H9 (cell line): ENCODE data around the gene ARHGEF17. TPM values are rescaled to one million over a fixed set of nuclear protein-coding genes. Genes with fewer than 3 reads are reported as not detected.

ENCODE experiments used
- DNase-seq: peaks from one replicate; pipeline ENCODE4 v3.0.0-alpha.2; 2017
- H2AFZ ChIP-seq: one replicate; pipeline ENCODE4 v1.6.1; 2013; ENCODE audit warnings: mild to moderate bottlenecking, low read length, control low read depth, moderate library complexity
- H2AK5ac ChIP-seq: 2 replicates; pipeline ENCODE4 v1.6.1; 2013; ENCODE audit warnings: low read length, control low read depth, mixed read lengths; ENCODE audit not compliant: insufficient read length
- H2BK120ac ChIP-seq: one replicate; pipeline ENCODE4 v1.6.1; 2013; ENCODE audit warnings: low read depth, mild to moderate bottlenecking, low read length, control low read depth, inconsistent platforms; ENCODE audit not compliant: poor library complexity, severe bottlenecking
- H2BK12ac ChIP-seq: 2 replicates; pipeline ENCODE4 v1.6.1; 2013; ENCODE audit warnings: low read length, control low read depth, mixed read lengths, low read depth; ENCODE audit not compliant: insufficient read length
- H2BK15ac ChIP-seq: 2 replicates; pipeline ENCODE4 v1.6.1; 2013; ENCODE audit warnings: low read depth, low read length, control low read depth
- H2BK20ac ChIP-seq: one replicate; pipeline ENCODE4 v1.6.1; 2013; ENCODE audit warnings: low read depth, mild to moderate bottlenecking, low read length, control low read depth, inconsistent platforms; ENCODE audit not compliant: poor library complexity, severe bottlenecking
- H2BK5ac ChIP-seq: 2 replicates; pipeline ENCODE4 v1.6.1; 2013; ENCODE audit warnings: low read length, control low read depth, mixed read lengths; ENCODE audit not compliant: insufficient read length
- H3K14ac ChIP-seq: 2 replicates; pipeline ENCODE4 v1.6.1; 2013; ENCODE audit warnings: low read length, control low read depth; ENCODE audit not compliant: insufficient read depth
- H3K18ac ChIP-seq: 2 replicates; pipeline ENCODE4 v1.6.1; 2013; ENCODE audit warnings: low read depth, mild to moderate bottlenecking, mixed read lengths, low read length, control low read depth; ENCODE audit not compliant: insufficient read length
- H3K23ac ChIP-seq: 2 replicates; pipeline ENCODE4 v1.6.1; 2013; ENCODE audit warnings: low read length, control low read depth, mixed read lengths, low read depth; ENCODE audit not compliant: insufficient read length
- H3K23me2 ChIP-seq: 2 replicates; pipeline ENCODE4 v1.6.1; 2013; ENCODE audit warnings: low read depth, mild to moderate bottlenecking, mixed read lengths, low read length, control low read depth; ENCODE audit not compliant: insufficient read length, poor library complexity, severe bottlenecking
- H3K27ac ChIP-seq: 2 replicates; pipeline ENCODE4 v1.5.1; 2013; ENCODE audit warnings: low read length, control low read depth, mixed read lengths, low read depth; ENCODE audit not compliant: insufficient read length
- H3K27me3 ChIP-seq: 2 replicates; pipeline ENCODE4 v1.6.1; 2013; ENCODE audit warnings: low read length, control low read depth, inconsistent platforms; ENCODE audit not compliant: insufficient read depth
- H3K4ac ChIP-seq: 2 replicates; pipeline ENCODE4 v1.6.1; 2013; ENCODE audit warnings: low read depth, mild to moderate bottlenecking, control low read depth, inconsistent platforms, low read length, moderate library complexity
- H3K4me1 ChIP-seq: 2 replicates; pipeline ENCODE4 v1.6.1; 2013; ENCODE audit warnings: low read length, control low read depth, inconsistent platforms; ENCODE audit not compliant: insufficient read depth
- H3K4me2 ChIP-seq: 2 replicates; pipeline ENCODE4 v1.6.1; 2013; ENCODE audit warnings: low read length, control low read depth, mixed read lengths; ENCODE audit not compliant: insufficient read length, insufficient read depth
- H3K56ac ChIP-seq: 2 replicates; pipeline ENCODE4 v1.6.1; 2013; ENCODE audit warnings: low read depth, mild to moderate bottlenecking, mixed read lengths, low read length, control low read depth; ENCODE audit not compliant: insufficient read length
- H3K79me1 ChIP-seq: 2 replicates; pipeline ENCODE4 v1.6.1; 2013; ENCODE audit warnings: low read depth, mild to moderate bottlenecking, moderate library complexity, low read length, control low read depth, inconsistent platforms; ENCODE audit not compliant: insufficient read depth, poor library complexity, severe bottlenecking
- H3K79me2 ChIP-seq: 2 replicates; pipeline ENCODE4 v1.6.1; 2013; ENCODE audit warnings: low read length, control low read depth, inconsistent platforms; ENCODE audit not compliant: insufficient read depth
- H3K9ac ChIP-seq: 2 replicates; pipeline ENCODE4 v1.6.1; 2013; ENCODE audit warnings: low read length, control low read depth, mixed read lengths; ENCODE audit not compliant: insufficient read length; ENCODE audit errors: extremely low read depth
- H3K9me3 ChIP-seq: one replicate; pipeline ENCODE4 v1.6.1; 2013; ENCODE audit warnings: low read depth, low read length, inconsistent platforms; ENCODE audit not compliant: control insufficient read depth
- H3T11ph ChIP-seq: one replicate; pipeline ENCODE4 v1.6.1; 2013; ENCODE audit warnings: mild to moderate bottlenecking, low read length, control low read depth, inconsistent platforms
- H4K20me1 ChIP-seq: one replicate; pipeline ENCODE4 v1.6.1; 2013; ENCODE audit not compliant: control insufficient read depth, insufficient read length, insufficient read depth
- H4K5ac ChIP-seq: 2 replicates; pipeline ENCODE4 v1.6.1; 2013; ENCODE audit warnings: low read depth, mild to moderate bottlenecking, mixed read lengths, low read length, control low read depth; ENCODE audit not compliant: insufficient read length
- H4K8ac ChIP-seq: replicated peaks from 2 replicates; pipeline ENCODE4 v1.6.1; 2013; ENCODE audit warnings: low read length, control low read depth, mixed read lengths, low read depth; ENCODE audit not compliant: insufficient read length
- H4K91ac ChIP-seq: 2 replicates; pipeline ENCODE4 v1.6.1; 2013; ENCODE audit warnings: low read depth, mild to moderate bottlenecking, moderate library complexity, mixed read lengths, low read length, control low read depth; ENCODE audit not compliant: insufficient read length
- H3K27ac Mint-ChIP-seq, 3 experiments: 2 replicates in 2 of 3; 3 replicates in 1 of 3; pipeline ENCODE4 v1.8.0; 2020 to 2021; ENCODE audit warnings: mixed read lengths in 3 of 3, mild to moderate bottlenecking in 1 of 3, moderate library complexity in 1 of 3
- H3K27me3 Mint-ChIP-seq: 2 replicates; pipeline ENCODE4 v1.8.0; 2021; ENCODE audit warnings: low read depth, mild to moderate bottlenecking, moderate library complexity, mixed read lengths
- H3K36me3 Mint-ChIP-seq, 3 experiments: 2 replicates in 2 of 3; 3 replicates in 1 of 3; pipeline ENCODE4 v1.8.0; 2020 to 2021; ENCODE audit warnings: low read depth in 3 of 3, mixed read lengths in 3 of 3; ENCODE audit not compliant: insufficient read depth in 1 of 3
- H3K4me1 Mint-ChIP-seq, 2 experiments: 2 replicates each; pipeline ENCODE4 v1.8.0; 2020; ENCODE audit warnings: mixed read lengths in 2 of 2
- H3K4me3 Mint-ChIP-seq, 2 experiments: 2 replicates in 1 of 2; 3 replicates in 1 of 2; pipeline ENCODE4 v1.8.0; 2020 to 2021; ENCODE audit warnings: mild to moderate bottlenecking in 2 of 2, mixed read lengths in 2 of 2, moderate library complexity in 1 of 2
- H3K9me3 Mint-ChIP-seq, 2 experiments: 2 replicates in 1 of 2; 3 replicates in 1 of 2; pipeline ENCODE4 v1.8.0; 2020; ENCODE audit warnings: mild to moderate bottlenecking in 2 of 2, mixed read lengths in 2 of 2, moderate library complexity in 1 of 2
- CTCF ChIP-seq: fragments of 200-600 bp; sonication (generic); conservative IDR thresholded peaks from 3 replicates; pipeline ENCODE4 v1.8.0; 2021; ENCODE audit warnings: antibody characterized with exemption, mild to moderate bottlenecking
- WGBS: extraction: QIAGEN DNeasy Blood & Tissue Kit; methylation state at CpG from one replicate; pipeline ENCODE4 v1.1.7; 2013; ENCODE audit warnings: missing lambda C conversion rate, low lambda C conversion rate, mixed read lengths; ENCODE audit not compliant: insufficient read length; ENCODE audit errors: extremely low coverage; 5-methylcytosine and 5-hydroxymethylcytosine counted together
- total RNA-seq: library from RNA; stranded (reverse); gene quantifications from 2 replicates; pipeline ENCODE4 v1.2.1, GENCODE V29; 2021

ARHGEF17 gene
- total RNA-seq, 1 experiment from 2014 or later: 7.4 TPM

- no peaks in the 10 kb centered on the region for H3K9me3 ChIP-seq
- peaks cover 17% of the 10 kb centered on the region for H3K23me2 ChIP-seq
- no peaks in the 10 kb centered on the region for H3K9me3 Mint-ChIP-seq
- H3K79me1 ChIP-seq: no peaks in the 10 kb centered on the region
- H2AFZ ChIP-seq: no peak overlapping the region
- no peak overlapping the region for H2BK120ac ChIP-seq
- no peak overlapping the region for H2AK5ac ChIP-seq
- no peak overlapping the region for H3K18ac ChIP-seq
- no peak overlapping the region for H3T11ph ChIP-seq
- no peaks in the 10 kb centered on the region for H4K20me1 ChIP-seq
- H4K8ac ChIP-seq: no peak overlapping the region
- H2BK5ac ChIP-seq: no peak overlapping the region
- H3K4me1 ChIP-seq: no peaks in the 10 kb centered on the region
- no peak overlapping the region for H3K4me3 Mint-ChIP-seq
- no peak overlapping the region for H2BK20ac ChIP-seq
- H4K5ac ChIP-seq: no peak overlapping the region
- no peaks in the 10 kb centered on the region; the same call in 1 of the 2 replicates for H3K27me3 ChIP-seq
- H3K36me3 Mint-ChIP-seq: peaks cover 0 to 5% (median 0%) of the 10 kb centered on the region in 3 experiments; a peak in 1 of 7 replicates
- no peak overlapping the region for H3K23ac ChIP-seq
- H3K4me1 Mint-ChIP-seq: peaks cover 24 to 51% of the 10 kb centered on the region in 2 experiments
- H3K4ac ChIP-seq: no peak overlapping the region
- H2BK15ac ChIP-seq: no peak overlapping the region
- H3K9ac ChIP-seq: no peak overlapping the region
- no peak for TF ChIP-seq CTCF
- no peak overlapping the region for H3K56ac ChIP-seq
- no peak overlapping the region for H3K4me2 ChIP-seq
- H3K27ac Mint-ChIP-seq: no peak overlapping the region; a peak in 1 of 7 replicates
- no peak overlapping the region for H4K91ac ChIP-seq
- DNase-seq: no peak
- H3K27me3 Mint-ChIP-seq: peaks cover 36% of the 10 kb centered on the region
- no peaks in the 10 kb centered on the region; the same call in 1 of the 2 replicates for H3K79me2 ChIP-seq
- no peak overlapping the region for H3K14ac ChIP-seq
- no CpG with 5 or more reads among the region's 6 CpGs for WGBS
- H2BK12ac ChIP-seq: no peak overlapping the region
- no peak overlapping the region for H3K27ac ChIP-seq
These were observed 4.8 kb downstream of the ARHGEF17 start for GRCh38 chr11:73312851-73313327.
